H9 (cell line): ENCODE results near the gene ODAD2. TPM values are rescaled to one million over a fixed set of nuclear protein-coding genes. Genes with fewer than 3 reads are reported as not detected.

Experiments
- DNase-seq: peaks from one replicate; pipeline ENCODE4 v3.0.0-alpha.2; 2017
- H2AFZ ChIP-seq: one replicate; pipeline ENCODE4 v1.6.1; 2013; ENCODE audit warnings: mild to moderate bottlenecking, low read length, control low read depth, moderate library complexity
- H2AK5ac ChIP-seq: 2 replicates; pipeline ENCODE4 v1.6.1; 2013; ENCODE audit warnings: low read length, control low read depth, mixed read lengths; ENCODE audit not compliant: insufficient read length
- H2BK120ac ChIP-seq: one replicate; pipeline ENCODE4 v1.6.1; 2013; ENCODE audit warnings: low read depth, mild to moderate bottlenecking, low read length, control low read depth, inconsistent platforms; ENCODE audit not compliant: poor library complexity, severe bottlenecking
- H2BK12ac ChIP-seq: 2 replicates; pipeline ENCODE4 v1.6.1; 2013; ENCODE audit warnings: low read length, control low read depth, mixed read lengths, low read depth; ENCODE audit not compliant: insufficient read length
- H2BK15ac ChIP-seq: 2 replicates; pipeline ENCODE4 v1.6.1; 2013; ENCODE audit warnings: low read depth, low read length, control low read depth
- H2BK20ac ChIP-seq: one replicate; pipeline ENCODE4 v1.6.1; 2013; ENCODE audit warnings: low read depth, mild to moderate bottlenecking, low read length, control low read depth, inconsistent platforms; ENCODE audit not compliant: poor library complexity, severe bottlenecking
- H2BK5ac ChIP-seq: 2 replicates; pipeline ENCODE4 v1.6.1; 2013; ENCODE audit warnings: low read length, control low read depth, mixed read lengths; ENCODE audit not compliant: insufficient read length
- H3K14ac ChIP-seq: 2 replicates; pipeline ENCODE4 v1.6.1; 2013; ENCODE audit warnings: low read length, control low read depth; ENCODE audit not compliant: insufficient read depth
- H3K18ac ChIP-seq: 2 replicates; pipeline ENCODE4 v1.6.1; 2013; ENCODE audit warnings: low read depth, mild to moderate bottlenecking, mixed read lengths, low read length, control low read depth; ENCODE audit not compliant: insufficient read length
- H3K23ac ChIP-seq: 2 replicates; pipeline ENCODE4 v1.6.1; 2013; ENCODE audit warnings: low read length, control low read depth, mixed read lengths, low read depth; ENCODE audit not compliant: insufficient read length
- H3K23me2 ChIP-seq: 2 replicates; pipeline ENCODE4 v1.6.1; 2013; ENCODE audit warnings: low read depth, mild to moderate bottlenecking, mixed read lengths, low read length, control low read depth; ENCODE audit not compliant: insufficient read length, poor library complexity, severe bottlenecking
- H3K27ac ChIP-seq: 2 replicates; pipeline ENCODE4 v1.5.1; 2013; ENCODE audit warnings: low read length, control low read depth, mixed read lengths, low read depth; ENCODE audit not compliant: insufficient read length
- H3K27me3 ChIP-seq: 2 replicates; pipeline ENCODE4 v1.6.1; 2013; ENCODE audit warnings: low read length, control low read depth, inconsistent platforms; ENCODE audit not compliant: insufficient read depth
- H3K4ac ChIP-seq: 2 replicates; pipeline ENCODE4 v1.6.1; 2013; ENCODE audit warnings: low read depth, mild to moderate bottlenecking, control low read depth, inconsistent platforms, low read length, moderate library complexity
- H3K4me1 ChIP-seq: 2 replicates; pipeline ENCODE4 v1.6.1; 2013; ENCODE audit warnings: low read length, control low read depth, inconsistent platforms; ENCODE audit not compliant: insufficient read depth
- H3K4me2 ChIP-seq: 2 replicates; pipeline ENCODE4 v1.6.1; 2013; ENCODE audit warnings: low read length, control low read depth, mixed read lengths; ENCODE audit not compliant: insufficient read length, insufficient read depth
- H3K56ac ChIP-seq: 2 replicates; pipeline ENCODE4 v1.6.1; 2013; ENCODE audit warnings: low read depth, mild to moderate bottlenecking, mixed read lengths, low read length, control low read depth; ENCODE audit not compliant: insufficient read length
- H3K79me1 ChIP-seq: 2 replicates; pipeline ENCODE4 v1.6.1; 2013; ENCODE audit warnings: low read depth, mild to moderate bottlenecking, moderate library complexity, low read length, control low read depth, inconsistent platforms; ENCODE audit not compliant: insufficient read depth, poor library complexity, severe bottlenecking
- H3K79me2 ChIP-seq: 2 replicates; pipeline ENCODE4 v1.6.1; 2013; ENCODE audit warnings: low read length, control low read depth, inconsistent platforms; ENCODE audit not compliant: insufficient read depth
- H3K9ac ChIP-seq: 2 replicates; pipeline ENCODE4 v1.6.1; 2013; ENCODE audit warnings: low read length, control low read depth, mixed read lengths; ENCODE audit not compliant: insufficient read length; ENCODE audit errors: extremely low read depth
- H3K9me3 ChIP-seq: one replicate; pipeline ENCODE4 v1.6.1; 2013; ENCODE audit warnings: low read depth, low read length, inconsistent platforms; ENCODE audit not compliant: control insufficient read depth
- H3T11ph ChIP-seq: one replicate; pipeline ENCODE4 v1.6.1; 2013; ENCODE audit warnings: mild to moderate bottlenecking, low read length, control low read depth, inconsistent platforms
- H4K20me1 ChIP-seq: one replicate; pipeline ENCODE4 v1.6.1; 2013; ENCODE audit not compliant: control insufficient read depth, insufficient read length, insufficient read depth
- H4K5ac ChIP-seq: 2 replicates; pipeline ENCODE4 v1.6.1; 2013; ENCODE audit warnings: low read depth, mild to moderate bottlenecking, mixed read lengths, low read length, control low read depth; ENCODE audit not compliant: insufficient read length
- H4K8ac ChIP-seq: replicated peaks from 2 replicates; pipeline ENCODE4 v1.6.1; 2013; ENCODE audit warnings: low read length, control low read depth, mixed read lengths, low read depth; ENCODE audit not compliant: insufficient read length
- H4K91ac ChIP-seq: 2 replicates; pipeline ENCODE4 v1.6.1; 2013; ENCODE audit warnings: low read depth, mild to moderate bottlenecking, moderate library complexity, mixed read lengths, low read length, control low read depth; ENCODE audit not compliant: insufficient read length
- H3K27ac Mint-ChIP-seq, 3 experiments: 2 replicates in 2 of 3; 3 replicates in 1 of 3; pipeline ENCODE4 v1.8.0; 2020 to 2021; ENCODE audit warnings: mixed read lengths in 3 of 3, mild to moderate bottlenecking in 1 of 3, moderate library complexity in 1 of 3
- H3K27me3 Mint-ChIP-seq: 2 replicates; pipeline ENCODE4 v1.8.0; 2021; ENCODE audit warnings: low read depth, mild to moderate bottlenecking, moderate library complexity, mixed read lengths
- H3K36me3 Mint-ChIP-seq, 3 experiments: 2 replicates in 2 of 3; 3 replicates in 1 of 3; pipeline ENCODE4 v1.8.0; 2020 to 2021; ENCODE audit warnings: low read depth in 3 of 3, mixed read lengths in 3 of 3; ENCODE audit not compliant: insufficient read depth in 1 of 3
- H3K4me1 Mint-ChIP-seq, 2 experiments: 2 replicates each; pipeline ENCODE4 v1.8.0; 2020; ENCODE audit warnings: mixed read lengths in 2 of 2
- H3K4me3 Mint-ChIP-seq, 2 experiments: 2 replicates in 1 of 2; 3 replicates in 1 of 2; pipeline ENCODE4 v1.8.0; 2020 to 2021; ENCODE audit warnings: mild to moderate bottlenecking in 2 of 2, mixed read lengths in 2 of 2, moderate library complexity in 1 of 2
- H3K9me3 Mint-ChIP-seq, 2 experiments: 2 replicates in 1 of 2; 3 replicates in 1 of 2; pipeline ENCODE4 v1.8.0; 2020; ENCODE audit warnings: mild to moderate bottlenecking in 2 of 2, mixed read lengths in 2 of 2, moderate library complexity in 1 of 2
- CTCF ChIP-seq: fragments of 200-600 bp; sonication (generic); conservative IDR thresholded peaks from 3 replicates; pipeline ENCODE4 v1.8.0; 2021; ENCODE audit warnings: antibody characterized with exemption, mild to moderate bottlenecking
- WGBS: extraction: QIAGEN DNeasy Blood & Tissue Kit; methylation state at CpG from one replicate; pipeline ENCODE4 v1.1.7; 2013; ENCODE audit warnings: missing lambda C conversion rate, low lambda C conversion rate, mixed read lengths; ENCODE audit not compliant: insufficient read length; ENCODE audit errors: extremely low coverage; 5-methylcytosine and 5-hydroxymethylcytosine counted together
- total RNA-seq: library from RNA; stranded (reverse); gene quantifications from 2 replicates; pipeline ENCODE4 v1.2.1, GENCODE V29; 2021

Gene ODAD2
- total RNA-seq, 1 experiment from 2014 or later: 4.5 TPM

- no peak overlapping the region for H3K4me3 Mint-ChIP-seq
- H2AFZ ChIP-seq: no peak overlapping the region
- no peak overlapping the region for H3K4ac ChIP-seq
- H2BK12ac ChIP-seq: no peak overlapping the region
- H3K27ac Mint-ChIP-seq: no peak overlapping the region
- H2BK5ac ChIP-seq: no peak overlapping the region
- no peak overlapping the region for H4K91ac ChIP-seq
- H4K8ac ChIP-seq: no peak overlapping the region
- no peak overlapping the region for H3K56ac ChIP-seq
- no peaks in the 10 kb centered on the region for H3K9me3 ChIP-seq
- H4K5ac ChIP-seq: no peak overlapping the region
- no peaks in the 10 kb centered on the region for H3K79me1 ChIP-seq
- H3K79me2 ChIP-seq: no peaks in the 10 kb centered on the region
- TF ChIP-seq CTCF: no peak
- DNase-seq: no peak
- H3K27ac ChIP-seq: no peak overlapping the region
- no CpG with 5 or more reads among the region's 9 CpGs for WGBS
- no peak overlapping the region for H2AK5ac ChIP-seq
- H3K9ac ChIP-seq: no peak overlapping the region
- H3K9me3 Mint-ChIP-seq: peaks cover 7 to 8% of the 10 kb centered on the region in 2 experiments; a peak in 4 of 5 replicates
- no peak overlapping the region for H3K14ac ChIP-seq
- H3T11ph ChIP-seq: no peak overlapping the region
- no peaks in the 10 kb centered on the region; the same call in 1 of the 2 replicates for H3K4me1 ChIP-seq
- no peak overlapping the region for H3K23ac ChIP-seq
- no peaks in the 10 kb centered on the region; the same call in 1 of the 2 replicates for H3K27me3 Mint-ChIP-seq
- H2BK15ac ChIP-seq: no peak overlapping the region
- H3K36me3 Mint-ChIP-seq: peaks cover 0 to 9% (median 0%) of the 10 kb centered on the region in 3 experiments; a peak in 1 of 7 replicates
- H3K18ac ChIP-seq: no peak overlapping the region
- peaks cover 9 to 15% of the 10 kb centered on the region in 2 experiments for H3K4me1 Mint-ChIP-seq
- no peaks in the 10 kb centered on the region for H3K27me3 ChIP-seq
- H4K20me1 ChIP-seq: no peaks in the 10 kb centered on the region
- H2BK120ac ChIP-seq: no peak overlapping the region
- no peaks in the 10 kb centered on the region for H3K23me2 ChIP-seq
- no peak overlapping the region for H3K4me2 ChIP-seq
- no peak overlapping the region for H2BK20ac ChIP-seq
These were observed 219.3 kb downstream of the ODAD2 start for GRCh38 chr10:27779462-27780015.
